Thymus (tissue), 11 donors: ENCODE data around the gene RBM14. TPM values are rescaled to one million over a fixed set of nuclear protein-coding genes. Genes with fewer than 3 reads are reported as not detected.
"Not testable (repeated sequence)": the region's sequence is repeated elsewhere in the genome, so short reads cannot be mapped to it uniquely, and the experiment has no call there.

Source experiments
- DNase-seq, 9 donors: peaks; one replicate each; pipeline ENCODE4 v3.0.0-alpha.2; 2013; ENCODE audit warnings: low spot score in 9 of 9, low read depth in 6 of 9, missing footprints in 1 of 9
- H3K27ac ChIP-seq, 2 donors: one replicate each; pipeline ENCODE4 v1.5.1; 2013; ENCODE audit warnings: control low read depth in 1 of 2, low read depth in 1 of 2, low read length in 1 of 2, mild to moderate bottlenecking in 1 of 2, moderate library complexity in 1 of 2
- H3K27me3 ChIP-seq, 2 donors: one replicate each; pipeline ENCODE4 v1.5.1; 2013; ENCODE audit warnings: low read length in 1 of 2; ENCODE audit not compliant: control insufficient read depth in 2 of 2, insufficient read depth in 1 of 2
- H3K36me3 ChIP-seq, 2 donors: one replicate each; pipeline ENCODE4 v1.5.1; 2013; ENCODE audit warnings: low read length in 1 of 2, mild to moderate bottlenecking in 1 of 2, moderate library complexity in 1 of 2; ENCODE audit not compliant: control insufficient read depth in 2 of 2, insufficient read depth in 2 of 2
- H3K4me1 ChIP-seq, 2 donors: one replicate each; pipeline ENCODE4 v1.5.1; 2013; ENCODE audit warnings: low read length in 2 of 2; ENCODE audit not compliant: control insufficient read depth in 2 of 2, insufficient read depth in 2 of 2
- H3K4me3 ChIP-seq, 2 donors: one replicate each; pipeline ENCODE4 v1.5.1; 2013; ENCODE audit warnings: low read length in 2 of 2, control low read depth in 1 of 2, mild to moderate bottlenecking in 1 of 2
- H3K9me3 ChIP-seq, 2 donors: one replicate each; pipeline ENCODE4 v1.5.1; 2013; ENCODE audit warnings: low read length in 1 of 2, mild to moderate bottlenecking in 1 of 2; ENCODE audit not compliant: control insufficient read depth in 2 of 2, insufficient read depth in 1 of 2
- WGBS: extraction: QIAGEN DNeasy Blood & Tissue Kit; methylation state at CpG from one replicate; pipeline ENCODE4 v1.1.7; 2013; 5-methylcytosine and 5-hydroxymethylcytosine counted together
- polyA plus RNA-seq: library from polyadenylated mRNA; stranded (reverse); fragments of 200-250 nt; gene quantifications from one replicate; pipeline ENCODE4 v1.2.3, GENCODE V29; 2013
- total RNA-seq: library from RNA; stranded (reverse); fragments of 120-200 nt; gene quantifications from one replicate; pipeline ENCODE4 v1.2.4, GENCODE V29; 2013
- donor health status: healthy.

The RBM14 gene
- total and polyA plus RNA-seq, 2 donors: 27.2 to 70.4 TPM

- DNase-seq: no peak
- Histone ChIP-seq H3K27me3 (no peaks in the 10 kb centered on the region), H3K36me3 (peaks cover 24 to 66% of the 10 kb centered on the region in 2 donors), H3K9me3 (peaks cover 0 to 3% of the 10 kb centered on the region in 2 donors), H3K4me1 (peaks cover 24 to 36% of the 10 kb centered on the region in 2 donors), H3K27ac (no peak overlapping the region), H3K4me3 (no peak overlapping the region)
- WGBS: 96% methylated on average over 3 of the region's 3 CpGs
Measured at GRCh38 chr11:66636411-66636810, 20.0 kb downstream of the RBM14 start.

DNA sequence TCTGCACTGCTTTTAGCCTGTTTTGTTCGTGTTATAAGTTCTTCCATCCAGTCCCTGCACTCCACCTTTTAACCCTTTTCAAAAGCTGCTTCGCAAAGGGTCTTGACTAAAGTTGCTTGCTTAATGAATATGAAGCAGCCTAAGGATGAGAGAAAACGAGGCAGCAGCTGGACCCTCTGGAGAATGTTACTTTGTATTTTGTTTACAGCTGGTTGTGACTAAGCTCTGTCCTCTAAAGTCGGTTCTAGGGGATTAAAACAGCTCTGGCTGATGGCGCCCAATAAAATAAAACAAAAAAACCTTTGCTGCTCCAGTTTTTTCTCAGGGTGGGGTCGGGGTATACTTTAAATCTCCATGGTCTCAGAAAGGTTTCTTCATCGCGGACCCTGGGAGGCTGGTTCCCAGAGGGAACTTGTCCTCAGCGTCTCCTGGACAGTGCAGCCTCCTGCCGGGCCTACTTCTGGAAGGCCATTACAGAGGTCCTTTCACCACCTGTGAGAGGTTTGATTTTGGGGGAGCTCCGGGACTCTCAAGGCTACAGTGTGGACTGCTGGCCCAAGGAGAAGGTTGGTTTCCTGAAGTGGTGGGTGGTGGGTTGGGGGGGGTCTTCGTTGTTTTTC is 21.2 kb downstream of the RBM14 start:
- Histone ChIP-seq H3K36me3 (peaks cover 29 to 71% of the 10 kb centered on the region in 2 donors), H3K9me3 (peaks cover 0 to 3% of the 10 kb centered on the region in 2 donors), H3K27ac (peak overlapping the region; percentile 75 to 91), H3K4me3 (peak overlapping the region; percentile 57 to 88), H3K4me1 (peaks cover 31 to 43% of the 10 kb centered on the region in 2 donors), H3K27me3 (no peaks in the 10 kb centered on the region)
- WGBS: 72% methylated on average over 12 of the region's 12 CpGs
- DNase-seq: no peak

DNA sequence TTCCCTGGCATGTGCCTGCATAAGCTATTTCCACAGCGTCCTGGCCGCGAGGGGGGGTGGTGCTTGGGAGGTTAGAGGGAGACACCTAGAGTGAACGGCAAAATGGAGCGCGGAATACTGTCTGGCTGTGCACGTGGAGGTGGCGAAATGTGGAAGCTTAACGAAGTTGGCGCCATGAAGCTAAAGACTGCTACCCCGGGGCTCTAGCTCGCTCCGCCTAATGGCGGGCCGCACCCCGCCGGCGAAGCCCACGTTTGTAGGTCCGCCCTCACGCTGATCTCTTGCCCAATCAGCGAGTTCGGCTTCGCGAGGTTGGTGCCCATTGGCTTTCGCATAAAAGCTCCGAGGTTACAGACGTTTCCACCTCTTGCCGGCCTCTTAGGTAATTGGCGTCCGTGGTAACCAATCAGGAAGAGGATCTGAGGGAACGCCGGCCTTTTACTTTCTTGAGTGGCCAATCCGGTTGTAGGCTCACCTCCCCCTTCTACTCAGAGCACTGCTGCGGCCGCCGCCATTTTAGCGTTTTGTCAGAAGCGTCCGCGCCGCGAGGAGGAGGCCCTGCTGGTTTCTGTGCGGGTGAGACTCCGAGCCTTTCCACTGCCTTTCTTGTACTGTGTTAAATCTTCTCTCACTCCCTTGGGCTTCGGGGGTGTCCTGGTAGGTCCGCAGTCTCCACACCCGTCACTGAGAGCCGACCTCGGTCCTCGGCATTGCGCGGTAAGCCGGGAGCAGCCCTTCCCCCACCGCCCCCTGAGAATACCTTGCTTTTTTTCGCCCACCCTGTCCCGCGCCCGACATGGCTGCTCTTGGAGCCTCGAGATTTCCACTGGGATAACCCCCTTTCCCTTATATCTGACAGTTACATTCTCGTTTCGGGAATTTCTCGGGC is 22.0 kb downstream of the RBM14 start, which contains the start of gene RBM4:
Gene RBM4 (plus strand): TSS at position 527 of the 889 bp plus-strand sequence. CDS start 1,009 bp downstream, outside the sequence.
- H3K4me3 ChIP-seq: peak within 1 kb of the TSS; percentile 83 to 88
- peaks cover 34 to 71% of the 10 kb centered on the region in 2 donors for H3K36me3 ChIP-seq
- WGBS: under 1% methylated on average over 63 of the region's 63 CpGs
- peaks cover 31 to 47% of the 10 kb centered on the region in 2 donors for H3K4me1 ChIP-seq
- DNase-seq: peak; percentile 99 to 100 (median 100)
- peak within 1 kb of the TSS; percentile 91 to 97 for H3K27ac ChIP-seq
- peaks cover 0 to 3% of the 10 kb centered on the region in 2 donors for H3K9me3 ChIP-seq
- no peaks in the 10 kb centered on the region for H3K27me3 ChIP-seq

DNA sequence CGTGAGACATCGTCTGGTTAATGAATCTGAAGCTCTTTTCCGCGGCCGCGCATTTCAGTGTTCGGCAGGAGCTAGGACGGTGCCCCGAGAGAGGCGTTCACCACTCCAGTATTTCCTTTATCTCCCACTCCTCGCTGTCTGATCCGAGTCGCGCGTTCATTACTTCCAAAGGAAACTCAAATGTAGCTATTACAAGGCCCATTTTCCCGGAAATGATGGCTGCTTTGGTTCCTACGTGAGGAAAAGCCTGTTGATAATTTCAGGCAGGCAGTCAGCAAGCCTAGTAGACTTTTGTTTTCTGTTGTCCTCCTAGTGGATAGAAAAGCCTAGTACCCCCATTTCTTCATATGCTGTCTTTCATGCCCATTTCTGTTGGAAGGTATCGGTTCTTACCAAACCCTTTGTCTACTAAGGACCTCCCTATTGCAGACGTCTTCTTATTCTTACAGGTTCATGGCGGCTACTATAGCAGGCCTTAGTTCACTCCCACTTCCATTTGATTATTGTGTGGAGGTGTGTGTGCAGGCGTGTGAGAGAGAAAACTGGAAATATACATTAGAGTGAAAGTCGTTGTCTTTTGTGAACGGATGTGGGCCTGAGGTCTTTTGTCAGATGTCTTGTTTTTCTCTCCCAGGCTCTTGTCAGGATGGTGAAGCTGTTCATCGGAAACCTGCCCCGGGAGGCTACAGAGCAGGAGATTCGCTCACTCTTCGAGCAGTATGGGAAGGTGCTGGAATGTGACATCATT is 22.8 kb downstream of the RBM14 start:
- H3K9me3 ChIP-seq: peaks cover 0 to 3% of the 10 kb centered on the region in 2 donors
- H3K4me3 ChIP-seq: peak overlapping the region; percentile 83 to 88
- peak in 7 of 9 donors; percentile 13 to 70 (median 42) for DNase-seq
- 14% methylated on average over 27 of the region's 27 CpGs for WGBS
- peaks cover 40 to 72% of the 10 kb centered on the region in 2 donors for H3K36me3 ChIP-seq
- no peaks in the 10 kb centered on the region for H3K27me3 ChIP-seq
- peak overlapping the region; percentile 91 to 97 for H3K27ac ChIP-seq
- peaks cover 38 to 55% of the 10 kb centered on the region in 2 donors for H3K4me1 ChIP-seq

DNA sequence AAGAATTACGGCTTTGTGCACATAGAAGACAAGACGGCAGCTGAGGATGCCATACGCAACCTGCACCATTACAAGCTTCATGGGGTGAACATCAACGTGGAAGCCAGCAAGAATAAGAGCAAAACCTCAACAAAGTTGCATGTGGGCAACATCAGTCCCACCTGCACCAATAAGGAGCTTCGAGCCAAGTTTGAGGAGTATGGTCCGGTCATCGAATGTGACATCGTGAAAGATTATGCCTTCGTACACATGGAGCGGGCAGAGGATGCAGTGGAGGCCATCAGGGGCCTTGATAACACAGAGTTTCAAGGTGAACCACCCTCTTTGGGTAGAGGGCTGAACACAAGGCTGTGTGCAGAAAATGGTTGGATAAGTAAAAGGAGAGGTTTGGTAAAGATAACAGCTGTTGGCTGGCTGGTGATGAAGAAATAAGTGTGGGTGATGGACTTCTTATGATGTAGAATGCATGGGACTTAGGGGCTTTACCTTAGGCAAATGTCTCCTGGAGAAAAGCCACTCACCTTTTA is 23.4 kb downstream of the RBM14 start:
- Histone ChIP-seq H3K4me1 (peaks cover 40 to 56% of the 10 kb centered on the region in 2 donors), H3K4me3 (peak overlapping the region; percentile 83 to 88), H3K36me3 (peaks cover 45 to 72% of the 10 kb centered on the region in 2 donors)
- not testable (repeated sequence) for H3K27me3 ChIP-seq, DNase-seq, H3K9me3 ChIP-seq, H3K27ac ChIP-seq
- 86% methylated on average over 9 of the region's 10 CpGs for WGBS

- WGBS: 70% methylated on average over 3 of the region's 3 CpGs
- no peak for DNase-seq
- H3K4me3 ChIP-seq: peak overlapping the region; percentile 13 to 19
- peaks cover 65 to 74% of the 10 kb centered on the region in 2 donors for H3K36me3 ChIP-seq
- no peaks in the 10 kb centered on the region for H3K27me3 ChIP-seq
- H3K4me1 ChIP-seq: peaks cover 40 to 54% of the 10 kb centered on the region in 2 donors
- H3K9me3 ChIP-seq: no peaks in the 10 kb centered on the region
- H3K27ac ChIP-seq: no peak overlapping the region
Measured at GRCh38 chr11:66641834-66642233, 25.4 kb downstream of the RBM14 start.

GRCh38 chr11:66643745-66644437 is 27.5 kb downstream of the RBM14 start:
- Histone ChIP-seq H3K27me3 (no peaks in the 10 kb centered on the region), H3K27ac (no peak overlapping the region), H3K36me3 (peaks cover 74 to 92% of the 10 kb centered on the region in 2 donors), H3K9me3 (no peaks in the 10 kb centered on the region), H3K4me1 (peaks cover 32 to 41% of the 10 kb centered on the region in 2 donors), H3K4me3 (no peak overlapping the region)
- 96% methylated on average over 24 of the region's 24 CpGs for WGBS
- DNase-seq: no peak

GRCh38 chr11:66646828-66647227 is 30.4 kb downstream of the RBM14 start:
- Histone ChIP-seq H3K4me3 (no peak overlapping the region), H3K4me1 (peaks cover 15 to 19% of the 10 kb centered on the region in 2 donors), H3K36me3 (peaks cover 74 to 98% of the 10 kb centered on the region in 2 donors), H3K27ac (no peak overlapping the region), H3K27me3 (no peaks in the 10 kb centered on the region), H3K9me3 (no peaks in the 10 kb centered on the region)
- WGBS: 97% methylated on average over 4 of the region's 4 CpGs
- DNase-seq: no peak
